ENCODE data around the gene EMX1.

The EMX1 gene

GRCh38 chr2:72961036-72961720 is 43.9 kb downstream of the EMX1 start:
- DNase-seq = no peak

DNA sequence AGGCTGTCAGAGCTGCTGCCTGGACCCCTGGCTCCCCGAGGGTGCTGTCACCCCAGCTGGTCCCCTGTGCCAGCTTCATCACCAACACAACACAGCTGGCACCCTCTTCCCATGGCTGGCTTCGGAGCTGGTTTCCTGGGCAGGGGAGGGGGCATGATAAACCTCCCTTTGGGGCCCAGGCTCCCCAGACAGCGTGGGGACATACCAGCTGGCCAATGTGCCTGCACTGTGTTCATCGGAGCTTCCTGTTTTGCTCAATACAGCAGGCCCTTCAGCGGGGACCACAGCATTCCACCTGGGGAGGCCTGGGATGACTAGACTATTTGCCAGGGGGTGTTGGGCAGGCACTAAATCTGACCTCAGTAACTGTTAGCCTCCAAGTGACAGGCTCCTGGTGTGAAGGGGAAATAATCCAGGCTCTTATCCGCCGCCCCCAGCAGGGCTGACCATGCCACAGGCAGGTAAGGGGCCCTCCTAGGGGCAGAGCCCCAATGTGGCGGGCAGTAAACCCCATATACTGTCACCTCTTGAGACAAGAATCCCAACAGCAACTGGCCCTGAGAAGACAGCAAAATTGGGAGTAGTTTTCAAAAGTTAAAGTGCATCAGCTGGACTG is 44.6 kb downstream of the EMX1 start:
- DNase-seq = no peak

DNA sequence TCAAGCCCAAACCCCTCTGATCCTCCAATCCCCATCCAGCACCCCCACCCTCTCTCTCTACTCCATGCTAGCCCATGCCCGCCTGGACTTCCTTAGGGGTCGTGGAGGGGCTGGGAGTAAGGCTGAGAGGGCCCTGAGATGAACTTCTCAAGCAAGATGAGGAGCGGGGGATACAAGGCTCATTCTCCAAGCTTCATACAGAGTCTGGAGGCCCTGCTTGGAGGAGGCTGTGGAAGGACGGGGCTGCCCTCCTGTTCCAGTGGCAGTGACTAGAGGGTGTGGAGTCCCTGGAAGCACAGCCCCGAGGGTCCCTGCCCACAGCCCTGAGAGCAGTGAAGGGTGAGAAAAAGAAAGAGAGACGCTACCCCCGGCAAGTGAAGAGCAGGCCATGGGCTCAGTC is 45.6 kb downstream of the EMX1 start:
- DNase-seq = no peak

GRCh38 chr2:72963423-72964145 is 46.3 kb downstream of the EMX1 start:
- no peak for DNase-seq

DNA sequence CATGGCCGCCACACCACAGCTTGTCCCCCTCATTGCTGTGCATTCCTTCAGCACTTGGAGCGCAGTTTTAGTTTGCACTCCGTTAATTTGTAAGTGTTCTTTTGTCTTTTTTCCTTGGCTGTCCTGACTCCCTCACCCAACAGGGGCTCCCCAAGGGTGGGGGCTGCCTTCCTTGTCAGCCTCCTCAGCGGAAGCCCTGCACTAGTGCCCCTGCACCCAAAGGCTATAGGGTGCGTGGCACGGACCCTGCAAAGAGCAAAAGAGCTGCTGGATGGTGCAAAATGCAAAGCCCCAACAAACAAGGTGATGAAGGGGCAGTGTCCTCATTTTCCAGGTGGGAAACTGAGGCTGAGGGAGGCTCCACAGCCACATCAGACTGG is 46.8 kb downstream of the EMX1 start:
- DNase-seq = no peak

GRCh38 chr2:72965016-72965415 is 47.7 kb downstream of the EMX1 start:
- no peak for DNase-seq

DNA sequence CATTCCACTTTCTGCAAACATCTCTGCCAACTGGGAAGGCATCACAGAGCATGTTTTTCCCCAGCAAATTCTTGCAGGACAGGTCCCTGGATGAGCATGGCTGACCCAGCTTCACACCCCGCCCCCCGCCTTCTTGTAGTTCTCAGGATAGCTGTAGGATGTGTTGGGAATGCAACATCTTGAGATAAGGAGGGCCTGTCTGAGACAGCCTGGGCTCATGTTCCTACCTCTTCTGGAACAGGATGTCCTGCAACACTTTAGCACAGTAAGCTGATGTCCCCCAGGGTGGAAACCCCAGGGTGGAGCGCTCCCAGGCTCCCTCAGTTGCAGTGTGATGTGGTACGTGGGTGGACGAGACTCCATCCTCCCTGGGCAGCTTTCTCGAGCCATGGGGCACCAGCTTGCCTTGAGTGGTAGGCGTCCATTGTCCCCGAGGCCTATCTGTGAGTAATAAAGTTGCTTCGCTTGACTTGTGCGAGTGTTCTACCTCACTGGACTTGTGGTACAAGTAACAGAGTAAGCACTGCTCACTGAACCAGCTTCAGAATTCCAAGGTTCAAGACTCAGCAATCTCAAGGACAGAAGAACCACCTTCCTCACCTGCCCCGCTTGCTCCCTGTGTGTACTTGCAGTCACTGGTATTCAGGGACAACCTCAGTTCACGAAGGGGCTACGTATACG is 48.6 kb downstream of the EMX1 start:
- no peak for DNase-seq

GRCh38 chr2:72968286-72968685 is 51.0 kb downstream of the EMX1 start:
- DNase-seq = no peak

DNA sequence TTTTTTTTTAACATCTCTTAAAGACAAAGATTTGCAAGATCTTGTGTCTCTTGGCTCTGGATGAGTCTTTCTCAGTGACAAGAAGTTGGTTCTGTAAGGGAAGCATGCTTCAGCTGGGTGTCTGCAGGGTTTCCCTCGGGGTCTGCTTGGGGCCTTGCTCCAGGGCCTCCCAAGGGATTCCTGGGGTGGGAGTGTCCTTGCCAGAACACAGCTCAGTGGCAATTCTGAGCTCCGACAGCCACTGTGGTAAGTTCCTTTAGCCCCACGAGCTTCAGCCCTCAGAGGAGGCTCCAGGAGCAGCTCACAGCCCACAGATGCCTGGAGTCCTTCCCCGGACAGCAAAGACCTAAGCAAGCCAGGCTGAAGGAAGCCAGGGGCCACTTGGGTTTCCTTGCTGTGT is 52.4 kb downstream of the EMX1 start:
- no peak for DNase-seq

GRCh38 chr2:72971036-72971435 is 53.7 kb downstream of the EMX1 start:
- no peak for DNase-seq

DNA sequence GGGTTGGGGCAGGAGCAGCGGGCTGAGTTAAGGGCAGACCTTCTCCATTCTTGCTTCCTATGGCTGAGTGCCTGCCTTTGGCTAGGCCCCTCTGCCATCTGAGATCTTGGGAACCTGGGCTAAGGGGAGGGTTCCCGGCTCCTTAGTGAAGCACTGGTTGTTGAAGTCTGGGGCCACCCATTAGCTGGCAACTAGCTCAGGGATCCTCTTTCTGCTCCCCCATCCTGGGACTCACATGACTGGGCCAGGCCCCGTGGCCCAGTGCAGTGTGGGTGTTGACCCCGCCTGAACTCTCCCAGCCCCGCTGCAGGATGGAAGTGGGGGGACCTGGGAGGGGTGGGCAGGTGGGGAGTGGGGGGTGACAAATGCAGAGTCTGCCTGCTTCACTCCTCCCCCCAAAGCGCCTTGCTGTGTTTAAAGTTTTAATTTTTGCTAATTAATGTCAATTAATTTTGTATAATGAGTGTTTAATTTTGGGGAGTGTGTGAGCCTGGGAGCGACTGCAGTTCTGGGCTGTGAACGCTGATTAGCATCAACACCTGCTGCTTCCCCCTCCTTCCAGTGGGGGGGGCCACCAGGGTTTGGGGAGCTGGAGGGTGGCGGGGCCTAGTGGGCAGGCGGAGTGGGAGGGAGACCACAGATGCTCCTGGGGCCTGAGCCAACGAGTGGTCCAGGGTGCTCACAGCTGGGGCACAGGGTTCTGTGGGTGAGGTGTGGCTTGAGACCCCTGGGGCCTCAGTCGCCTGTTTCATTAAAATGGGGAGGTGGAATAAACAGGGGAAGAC is 55.2 kb downstream of the EMX1 start:
- no peak for DNase-seq

GRCh38 chr2:72973137-72973535 is 55.8 kb downstream of the EMX1 start:
- DNase-seq = no peak

- peak; percentile 82 for DNase-seq
Measured at GRCh38 chr2:72973566-72974435, 56.5 kb downstream of the EMX1 start.

GRCh38 chr2:72974436-72974754 is 57.1 kb downstream of the EMX1 start:
- DNase-seq = no peak

DNA sequence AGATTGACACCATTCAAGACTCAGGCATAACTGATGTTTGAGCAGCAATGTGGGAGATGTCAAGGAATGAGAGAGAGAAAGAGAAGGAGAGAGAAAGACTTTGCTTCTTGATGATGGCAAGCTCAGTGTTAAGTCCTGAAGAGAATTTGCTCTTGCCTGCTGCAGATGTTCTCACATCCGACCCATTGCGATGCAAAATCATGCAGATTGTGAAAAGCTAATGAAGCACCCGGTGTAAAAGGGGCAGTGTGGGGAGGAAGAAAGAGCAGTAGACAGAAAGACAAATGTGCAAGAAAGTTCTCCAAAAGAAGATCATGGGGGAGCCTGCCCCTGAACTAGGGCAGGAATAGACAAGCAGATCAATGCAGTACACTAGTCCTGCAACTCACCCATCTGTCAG is 57.7 kb downstream of the EMX1 start:
- no peak for DNase-seq

DNA sequence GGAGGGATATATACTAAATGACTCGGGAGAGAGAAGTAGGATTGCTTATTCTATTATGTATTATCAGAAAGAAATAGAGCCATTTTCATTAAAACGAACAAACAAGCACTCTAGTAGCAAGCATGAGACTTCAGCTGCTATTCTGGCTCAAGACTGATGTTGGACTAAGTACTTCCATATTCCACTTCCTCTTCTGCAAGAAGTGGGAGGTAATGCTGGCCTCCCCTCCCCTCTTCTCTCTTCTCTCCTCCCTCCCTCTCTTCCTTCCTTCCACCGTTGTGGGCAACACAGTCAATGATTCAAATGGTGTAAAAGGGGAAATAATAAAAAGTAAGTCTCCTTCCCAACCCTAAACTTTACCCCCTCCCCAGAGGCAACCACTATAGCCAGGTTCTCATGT is 62.6 kb downstream of the EMX1 start:
- no peak for DNase-seq

DNA sequence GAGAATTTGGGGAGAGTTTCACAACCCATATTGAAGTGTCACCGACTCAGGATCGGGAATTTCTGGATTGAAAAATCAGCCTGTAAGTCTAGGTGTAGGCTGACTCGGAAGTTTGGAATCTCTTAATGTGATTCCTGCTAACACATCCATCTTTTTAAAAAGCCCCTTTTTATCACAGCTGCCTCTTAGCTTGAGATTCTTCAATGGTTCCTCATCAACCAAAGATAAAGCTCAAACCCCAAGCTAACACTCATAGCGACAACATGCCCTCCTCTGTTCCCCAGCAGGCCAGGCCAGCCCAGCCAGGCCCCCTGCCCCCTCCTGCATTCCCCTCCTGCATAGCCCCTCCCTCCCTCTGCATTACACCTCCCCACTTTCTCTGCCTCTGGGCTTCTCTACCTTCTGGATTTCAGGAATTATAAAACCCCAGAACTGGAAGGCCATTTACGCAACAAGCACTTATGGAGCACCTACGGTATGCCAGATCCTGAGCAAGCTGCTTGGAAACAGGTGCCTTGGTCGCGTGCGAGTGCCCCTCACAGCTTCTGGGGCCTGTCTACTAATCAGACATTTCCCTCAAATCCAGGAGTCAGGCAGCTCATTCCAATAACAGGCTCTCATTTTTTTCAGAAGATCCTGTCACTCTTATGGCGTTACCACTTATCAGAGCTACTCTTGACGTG is 63.4 kb downstream of the EMX1 start:
- DNase-seq = no peak

GRCh38 chr2:72981536-72981935 is 64.2 kb downstream of the EMX1 start:
- no peak for DNase-seq

DNA sequence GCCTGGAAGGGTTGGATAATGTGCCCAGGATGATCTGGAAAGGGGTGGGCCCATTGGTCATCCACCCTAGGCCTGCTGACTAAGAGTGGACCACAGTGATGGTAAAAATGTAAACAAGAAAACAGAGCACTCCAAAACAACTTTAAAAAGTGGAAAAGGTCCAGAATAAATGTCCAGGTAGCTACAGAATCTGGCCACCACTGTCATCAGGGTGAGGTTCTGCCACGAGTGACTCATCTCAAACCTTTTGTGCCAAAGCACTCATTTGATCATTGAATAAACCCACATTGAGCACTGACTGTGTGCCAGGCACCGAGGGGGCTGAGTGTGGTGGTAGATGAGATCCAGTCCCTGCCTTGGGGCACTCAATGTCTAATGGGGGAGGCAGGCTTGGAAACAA is 64.9 kb downstream of the EMX1 start:
- no peak for DNase-seq

- no peak for DNase-seq
Measured at GRCh38 chr2:72982781-72983499, 65.6 kb downstream of the EMX1 start.

All from NCI-H1436 (cell line).